ENCODE measurements around the gene CFP. TPM values are rescaled to one million over a fixed set of nuclear protein-coding genes. Genes with fewer than 3 reads are reported as not detected.

The CFP gene
- total and polyA plus RNA-seq, 2 of the 13 experiments (the other 11 are each of a cell fraction or from before 2014, with no cell fraction given): 0.01 TPM; not detected in 1

DNA sequence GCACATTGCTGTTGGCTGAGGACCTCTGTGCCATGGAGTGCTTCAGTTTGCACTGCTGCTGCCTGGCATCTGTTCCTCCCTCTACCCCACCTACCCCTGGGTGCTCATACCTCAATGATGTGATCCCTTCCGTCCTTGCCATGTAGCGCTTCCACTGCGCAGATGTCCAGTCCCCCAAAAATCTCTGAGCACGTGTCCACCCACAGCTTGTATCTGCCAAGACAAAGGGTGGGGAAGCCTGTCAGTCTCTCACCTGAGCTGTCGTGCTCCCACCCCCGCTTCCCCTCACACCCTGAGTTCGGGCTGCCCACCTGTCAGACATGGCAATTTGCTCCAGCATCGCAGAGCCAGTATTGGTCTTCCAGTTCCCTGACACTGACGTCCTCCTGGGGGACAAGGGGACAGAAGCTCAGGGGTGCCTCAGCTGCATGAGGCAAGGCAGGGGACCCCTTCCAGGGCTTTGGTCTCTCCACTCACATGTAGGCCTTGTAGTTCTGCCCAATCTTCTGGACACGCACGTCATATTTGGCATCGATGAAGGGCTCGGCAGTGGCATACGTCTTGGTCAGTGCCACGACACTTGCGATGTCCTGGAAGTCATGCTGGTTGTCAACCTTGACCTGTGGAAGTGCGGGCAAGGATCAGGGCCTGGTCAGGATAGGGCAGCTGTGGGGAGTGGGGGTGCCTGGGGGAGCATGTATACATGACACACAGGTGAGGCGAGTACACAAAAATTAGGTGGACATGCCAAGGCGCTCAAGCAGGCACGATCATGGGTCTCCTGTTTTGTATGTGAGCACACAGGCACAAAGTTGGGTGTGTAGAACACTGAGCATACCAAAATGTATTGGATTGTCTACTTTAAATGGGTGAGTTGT, 53.5 kb downstream of the CFP start:
- Histone ChIP-seq H3K27me3 (ENCODE audit: control insufficient read depth in 1 of 2, insufficient read depth in 2 of 2, low read length in 2 of 2) (no peaks in the 10 kb centered on the region; a peak in 2 of 5 replicates), H3K9me3 (ENCODE audit: low read length) (no peaks in the 10 kb centered on the region), H3K4me3 (replicated peaks in 1 of 3; ENCODE audit: insufficient read depth in 1 of 3, low read depth in 2 of 3, low read length in 3 of 3) (no peak overlapping the region), H3K9ac (ENCODE audit: insufficient read depth, low read depth, low read length) (no peak overlapping the region), H3K79me2 (ENCODE audit: insufficient read depth, low read length) (no peaks in the 10 kb centered on the region), H4K20me1 (ENCODE audit: insufficient read depth, low read length) (no peaks in the 10 kb centered on the region), H3K36me3 (replicated peaks in 1 of 2; ENCODE audit: control insufficient read depth in 1 of 2, insufficient read depth in 2 of 2, low read length in 2 of 2) (no peaks in the 10 kb centered on the region), H3K27ac (ENCODE audit: extremely low read length, insufficient read depth, low read length) (no peak overlapping the region), H3K4me2 (ENCODE audit: low read depth, low read length) (no peak overlapping the region), H2AFZ (ENCODE audit: low read length) (no peak overlapping the region), H3K4me1 (ENCODE audit: insufficient read depth, low read length) (peaks cover 16% of the 10 kb centered on the region)
- 71% methylated on average over 12 of the region's 20 CpGs for WGBS (ENCODE audit: low lambda C conversion rate)
- ChIA-PET POLR2A (no interaction called here), CTCF (ENCODE audit: low intra/inter-chr PET ratio, low total read pairs) (no interaction called here)
- in situ Hi-C loops (cut with HindIII; ENCODE audit: extremely low pct_ligation_motif_present, low pct_unique_long_range_greater_than_20kb) (no loop called here), intact Hi-C loops (cut with micrococcal nuclease; ENCODE audit: unreplicated experiment) (no loop called here)
- no TSS peak for BruUV-seq (replicated peaks)
- DNase-seq (ENCODE audit: low spot score): no peak
- FAIRE-seq: no peak
- no peak for ATAC-seq
- no peak for TF ChIP-seq ZNF574 (CRISPR knock-in tag; IDR thresholded peaks at IDR 0.05)
- TF ChIP-seq TCF12 (IDR thresholded peaks at IDR 0.05): no peak
- no peak for TF ChIP-seq TCF12 (CRISPR knock-in tag; IDR thresholded peaks at IDR 0.05)
- TF ChIP-seq MAFG (CRISPR knock-in tag; IDR thresholded peaks at IDR 0.05): no peak
- TF ChIP-seq ZBTB2 (CRISPR knock-in tag; IDR thresholded peaks at IDR 0.05; ENCODE audit: low read depth): no peak
- no peak for TF ChIP-seq ZNF776 (CRISPR knock-in tag; IDR thresholded peaks at IDR 0.05)
- TF ChIP-seq ZFP36L2 (CRISPR knock-in tag; IDR thresholded peaks at IDR 0.05): no peak
- TF ChIP-seq FOXM1 (CRISPR knock-in tag; IDR thresholded peaks at IDR 0.05): no peak
- TF ChIP-seq ZNF451 (CRISPR knock-in tag; IDR thresholded peaks at IDR 0.05): no peak
- TF ChIP-seq ZBTB39 (CRISPR knock-in tag; IDR thresholded peaks at IDR 0.05): no peak
- TF ChIP-seq, protein P1, sequence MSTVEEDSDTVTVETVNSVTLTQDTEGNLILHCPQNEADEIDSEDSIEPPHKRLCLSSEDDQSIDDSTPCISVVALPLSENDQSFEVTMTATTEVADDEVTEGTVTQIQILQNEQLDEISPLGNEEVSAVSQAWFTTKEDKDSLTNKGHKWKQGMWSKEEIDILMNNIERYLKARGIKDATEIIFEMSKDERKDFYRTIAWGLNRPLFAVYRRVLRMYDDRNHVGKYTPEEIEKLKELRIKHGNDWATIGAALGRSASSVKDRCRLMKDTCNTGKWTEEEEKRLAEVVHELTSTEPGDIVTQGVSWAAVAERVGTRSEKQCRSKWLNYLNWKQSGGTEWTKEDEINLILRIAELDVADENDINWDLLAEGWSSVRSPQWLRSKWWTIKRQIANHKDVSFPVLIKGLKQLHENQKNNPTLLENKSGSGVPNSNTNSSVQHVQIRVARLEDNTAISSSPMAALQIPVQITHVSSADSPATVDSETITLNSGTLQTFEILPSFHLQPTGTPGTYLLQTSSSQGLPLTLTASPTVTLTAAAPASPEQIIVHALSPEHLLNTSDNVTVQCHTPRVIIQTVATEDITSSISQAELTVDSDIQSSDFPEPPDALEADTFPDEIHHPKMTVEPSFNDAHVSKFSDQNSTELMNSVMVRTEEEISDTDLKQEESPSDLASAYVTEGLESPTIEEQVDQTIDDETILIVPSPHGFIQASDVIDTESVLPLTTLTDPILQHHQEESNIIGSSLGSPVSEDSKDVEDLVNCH (CRISPR knock-in tag; IDR thresholded peaks at IDR 0.05): no peak
- no peak for TF ChIP-seq SOX13 (IDR thresholded peaks at IDR 0.05)
- TF ChIP-seq SOX13 (CRISPR knock-in tag; conservative IDR thresholded peaks at IDR 0.05 in 1 of 2, IDR thresholded peaks at IDR 0.05 in 1 of 2): no peak

Measured in HepG2 (cell line).